Left hindlimb (tissue), 1 donor: ENCODE measurements around the gene PIPOX.

Source experiments
- DNase-seq: peaks from one replicate; pipeline ENCODE4 v3.0.0-alpha.2; 2018

Gene PIPOX

GRCh38 chr17:29020576-29020975 is 22.4 kb upstream of the PIPOX start:
- no peak for DNase-seq

- DNase-seq = no peak
Observed at GRCh38 chr17:29021226-29021625, 21.7 kb upstream of the PIPOX start.

GRCh38 chr17:29022074-29022473 is 20.9 kb upstream of the PIPOX start:
- DNase-seq = no peak

DNA sequence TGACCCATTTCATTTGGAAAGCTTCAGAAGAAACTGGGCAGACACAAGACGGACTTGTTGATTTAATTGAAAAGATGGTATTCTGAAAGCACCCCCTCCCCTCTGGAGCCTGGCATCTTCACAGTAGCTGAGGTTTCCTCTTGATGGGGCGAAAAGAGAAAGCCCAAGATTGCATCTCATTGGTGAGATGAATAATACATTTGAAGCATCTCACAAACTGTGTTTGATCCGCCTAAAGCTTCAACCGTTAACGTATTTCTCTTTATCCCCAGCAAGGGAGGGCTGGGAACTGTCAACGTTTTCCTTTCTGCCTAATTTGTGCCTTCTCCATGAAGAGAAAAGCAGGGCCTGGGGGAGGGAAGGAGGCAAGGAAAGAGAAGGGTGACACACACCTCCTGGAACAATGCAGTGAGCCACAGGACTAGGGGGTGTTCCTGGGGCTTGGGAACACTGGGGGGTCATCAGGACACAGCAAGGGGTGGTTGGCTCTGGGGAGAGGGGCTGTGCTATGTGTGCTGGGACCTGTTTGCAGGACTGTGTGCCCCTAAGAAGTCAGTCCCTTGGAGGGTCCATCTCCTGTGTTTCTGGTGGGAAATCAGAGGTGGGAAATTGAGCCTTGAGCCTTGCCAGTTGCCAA is 18.5 kb upstream of the PIPOX start:
- DNase-seq = no peak

DNA sequence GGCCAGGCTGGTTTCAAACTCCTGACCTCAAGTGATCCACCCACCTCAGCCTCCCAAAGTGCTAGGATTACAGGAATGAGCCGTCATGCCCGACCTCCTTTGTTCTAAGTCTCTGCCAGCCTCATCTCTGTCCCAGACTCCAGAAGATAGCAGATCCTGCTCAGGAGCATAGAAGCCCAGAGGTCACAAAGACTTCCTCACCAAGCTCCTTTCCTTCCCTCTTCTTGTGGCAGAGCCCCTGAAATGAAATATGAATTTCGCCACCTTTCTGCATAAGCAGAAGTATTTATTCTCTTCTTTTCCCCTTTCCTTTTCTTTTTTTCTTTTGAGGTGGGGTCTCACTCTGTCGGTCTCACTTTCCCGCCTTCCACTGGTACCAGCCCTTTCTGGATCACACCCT is 11.5 kb upstream of the PIPOX start:
- no peak for DNase-seq

GRCh38 chr17:29032013-29032856 is 10.7 kb upstream of the PIPOX start:
- DNase-seq = no peak

- no peak for DNase-seq
Observed at GRCh38 chr17:29032857-29033197, 10.1 kb upstream of the PIPOX start.

DNA sequence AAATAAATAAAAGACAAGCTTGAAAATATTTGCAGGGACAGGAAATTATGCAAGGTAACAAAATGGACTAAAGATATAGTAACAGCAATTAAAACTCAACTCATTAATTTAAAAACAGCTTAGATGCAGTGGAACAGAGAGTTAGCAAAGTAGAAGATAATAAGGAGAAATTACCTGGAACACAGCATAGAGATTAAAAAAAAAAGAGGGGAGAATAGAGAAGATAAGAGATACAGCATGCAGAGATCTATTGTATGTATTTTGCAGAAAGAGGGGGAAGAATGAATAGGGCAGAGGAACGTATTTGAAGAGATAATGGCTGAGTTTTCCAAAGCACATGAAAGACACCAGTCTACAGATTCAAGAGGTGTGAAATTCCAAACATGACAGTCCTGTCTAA is 8.4 kb upstream of the PIPOX start:
- no peak for DNase-seq

GRCh38 chr17:29036584-29036983 is 6.4 kb upstream of the PIPOX start:
- no peak for DNase-seq

DNA sequence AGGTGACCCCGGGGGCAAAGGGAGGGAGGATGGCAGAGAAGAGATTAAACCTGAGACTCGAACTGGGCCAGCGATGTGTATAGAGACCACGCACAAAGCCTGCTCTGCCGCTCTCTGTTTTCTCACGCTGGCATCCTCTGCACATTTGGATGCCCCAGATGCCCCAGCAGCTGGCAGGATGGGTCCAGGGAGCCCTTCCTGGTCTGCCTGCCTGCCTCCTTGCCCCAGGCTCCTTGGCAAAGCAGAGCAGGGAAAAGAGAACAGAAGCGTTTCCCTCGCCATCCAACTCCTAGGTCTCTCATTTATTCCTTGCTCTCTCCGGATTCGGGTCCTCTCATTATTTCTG is 5.2 kb upstream of the PIPOX start:
- DNase-seq = no peak

DNA sequence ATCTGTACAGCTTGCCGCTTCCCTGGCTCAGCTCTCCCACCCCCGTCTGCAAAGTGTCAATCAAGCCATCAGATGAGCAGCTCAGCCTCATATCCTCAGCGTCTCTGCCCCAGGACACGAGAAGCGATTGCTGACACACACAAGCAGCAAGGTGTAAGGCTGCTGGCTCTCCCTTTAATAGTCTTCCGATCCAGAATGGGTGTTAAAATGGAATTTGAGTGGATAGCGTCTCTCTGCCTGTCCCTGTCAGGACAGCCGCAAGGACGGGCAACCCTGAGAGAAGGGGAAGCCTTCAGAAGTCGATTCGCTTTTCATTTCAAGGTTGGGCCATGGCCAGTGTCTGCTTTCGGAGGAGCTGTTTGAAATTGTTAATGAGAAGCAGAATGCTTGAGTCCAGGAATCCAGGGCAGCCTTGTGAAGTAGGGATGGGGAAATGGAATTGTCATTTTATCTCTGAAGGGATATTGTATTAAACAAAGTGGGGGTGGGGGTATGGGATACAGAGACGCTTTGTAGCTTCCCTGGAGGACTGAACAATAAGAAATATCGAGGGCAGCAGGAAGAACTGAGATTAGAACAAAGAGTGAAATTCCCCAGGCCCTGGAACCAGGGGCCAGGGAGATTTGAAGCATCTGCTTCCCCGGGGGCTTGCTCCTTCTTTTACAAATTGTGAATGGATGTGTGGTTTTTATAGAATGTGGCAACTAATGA is 4.7 kb upstream of the PIPOX start:
- DNase-seq = no peak

DNA sequence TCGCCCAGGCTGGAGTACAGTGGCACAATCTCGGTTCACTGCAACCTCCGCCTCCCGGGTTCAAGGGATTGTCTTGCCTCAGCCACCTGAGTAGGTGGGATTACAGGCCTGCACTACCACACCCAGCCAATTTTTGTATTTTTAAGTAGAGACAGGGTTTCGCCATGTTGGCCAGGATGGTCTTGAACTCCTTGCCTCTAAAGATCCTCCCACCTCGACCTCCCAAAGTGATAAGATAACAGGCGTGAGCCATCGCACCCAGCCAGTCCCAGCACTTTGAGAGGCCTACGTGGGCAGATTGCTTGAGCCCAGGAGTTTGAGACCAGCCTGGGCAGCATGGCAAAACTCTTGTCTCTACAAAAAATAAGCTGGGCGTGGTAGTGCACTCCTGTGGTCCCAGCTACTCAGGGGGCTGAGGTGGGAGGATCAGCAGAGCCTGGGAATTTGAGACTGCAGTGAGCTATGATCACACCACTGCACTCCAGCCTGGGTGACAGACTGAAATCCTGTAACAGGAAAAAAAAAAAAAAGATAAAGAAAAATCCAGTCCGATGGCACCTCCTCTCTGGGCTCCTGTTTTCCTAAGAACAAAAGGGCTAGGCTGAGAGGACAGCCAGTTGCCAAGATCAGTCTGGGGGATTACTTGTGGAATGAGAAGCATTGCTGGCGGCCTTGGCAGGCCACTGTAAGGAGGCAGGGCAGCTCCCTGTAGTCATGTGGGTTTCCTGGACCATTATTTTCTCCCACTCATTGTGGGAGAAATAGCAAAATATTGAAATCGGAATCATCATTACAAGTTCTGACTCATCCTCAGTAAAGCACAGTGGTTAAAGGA is 3.0 kb upstream of the PIPOX start:
- peak; percentile 49 for DNase-seq

DNA sequence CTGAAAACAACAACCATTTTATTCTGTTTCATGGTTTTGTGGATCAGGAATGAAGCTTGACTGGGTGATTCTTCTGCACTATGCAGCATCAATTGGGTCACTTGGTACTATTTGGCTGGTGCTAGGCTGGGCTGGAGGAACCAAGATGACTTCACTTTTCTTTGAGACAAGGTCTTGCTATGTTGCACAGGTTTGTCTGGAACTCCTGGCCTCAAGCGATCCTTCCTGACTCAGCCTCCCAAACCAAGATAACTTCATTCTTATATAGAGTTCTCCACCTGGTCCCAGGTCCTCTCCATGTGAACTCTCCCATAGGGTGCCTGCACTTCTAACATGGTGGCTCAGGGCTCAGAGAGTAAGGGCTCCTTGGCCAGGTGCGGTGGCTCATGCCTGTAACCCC is 1.9 kb upstream of the PIPOX start:
- DNase-seq = no peak

DNA sequence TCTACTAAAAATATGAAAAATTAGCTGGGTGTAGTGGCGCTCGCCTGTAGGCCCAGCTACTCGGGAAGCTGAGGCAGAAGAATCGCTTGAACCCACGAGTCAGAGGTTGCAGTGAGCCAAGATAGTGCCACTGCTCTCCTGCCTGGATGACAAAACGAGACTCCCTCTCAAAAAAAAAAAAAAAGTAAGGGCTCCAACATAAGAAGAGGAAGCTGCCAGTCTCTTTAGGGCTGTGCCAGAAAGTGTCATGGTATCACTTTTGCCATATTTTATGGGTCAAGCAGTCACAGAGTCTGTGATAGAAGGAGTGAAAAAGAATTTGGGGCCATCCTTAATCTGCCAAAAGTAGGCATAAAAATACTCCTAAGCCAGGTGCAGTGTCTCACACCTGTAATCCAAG is 1.4 kb upstream of the PIPOX start:
- no peak for DNase-seq

DNA sequence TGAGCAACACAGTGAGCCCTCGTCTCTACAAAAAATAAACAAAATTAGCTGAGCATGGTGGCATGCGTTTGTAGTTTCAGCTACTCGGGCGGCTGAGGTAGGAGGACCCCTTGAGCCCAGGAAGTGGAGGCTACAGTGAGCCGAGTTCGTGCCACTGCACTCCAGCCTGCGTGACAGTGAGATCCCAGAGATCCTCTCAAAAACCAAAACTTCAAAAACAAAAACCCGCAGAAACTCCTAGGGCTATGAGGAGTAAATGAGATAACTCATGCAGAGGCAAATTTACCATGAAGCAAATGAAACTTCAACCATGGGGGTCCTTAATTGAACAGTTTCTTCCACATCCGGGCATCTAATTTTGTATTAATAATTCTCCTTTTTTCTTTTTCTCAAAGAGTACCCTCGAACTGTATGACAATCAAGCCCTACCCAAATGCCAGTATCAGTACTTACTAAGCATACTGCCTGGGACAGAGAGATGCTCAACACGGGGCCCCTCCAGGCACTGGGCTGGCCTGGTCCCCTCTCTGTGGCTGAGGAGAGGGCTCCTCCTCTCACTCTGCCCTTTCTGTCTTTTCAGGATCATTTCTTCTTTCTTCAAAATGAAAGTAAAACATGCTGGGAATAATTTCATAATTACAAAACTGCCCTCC is 789 bp upstream of the PIPOX start:
- DNase-seq = no peak

- no peak for DNase-seq
Observed at GRCh38 chr17:29043539-29044145, 701 bp downstream of the PIPOX start.

- DNase-seq = no peak
Observed at GRCh38 chr17:29045026-29045425, 2.1 kb downstream of the PIPOX start.

GRCh38 chr17:29045734-29046472 is 3.0 kb downstream of the PIPOX start:
- no peak for DNase-seq

GRCh38 chr17:29046473-29046839 is 3.5 kb downstream of the PIPOX start:
- no peak for DNase-seq

GRCh38 chr17:29048440-29049368 is 5.8 kb downstream of the PIPOX start:
- no peak for DNase-seq
